Muscle layer of duodenum (tissue), 2 donors: Measurements from ENCODE around the gene KCNMB4.

Experiments
- H3K27ac ChIP-seq: one replicate; pipeline ENCODE4 v1.7.0; 2013; ENCODE audit warnings: mild to moderate bottlenecking, low read length
- H3K27me3 ChIP-seq: one replicate; pipeline ENCODE4 v1.7.0; 2013; ENCODE audit warnings: low read depth, mild to moderate bottlenecking, control low read depth, low read length
- H3K36me3 ChIP-seq, 2 donors: one replicate each; pipeline ENCODE4 v1.7.0; 2013; ENCODE audit warnings: low read length in 2 of 2, control low read depth in 1 of 2, mild to moderate bottlenecking in 1 of 2; ENCODE audit not compliant: insufficient read depth in 2 of 2, control insufficient read depth in 1 of 2
- H3K4me1 ChIP-seq, 2 donors: one replicate each; pipeline ENCODE4 v1.7.0; 2013; ENCODE audit warnings: low read length in 2 of 2, mild to moderate bottlenecking in 2 of 2, control low read depth in 1 of 2, moderate library complexity in 1 of 2; ENCODE audit not compliant: insufficient read depth in 2 of 2, control insufficient read depth in 1 of 2
- H3K4me3 ChIP-seq, 2 donors: one replicate each; pipeline ENCODE4 v1.7.0; 2013; ENCODE audit warnings: low read length in 2 of 2, low read depth in 1 of 2, mild to moderate bottlenecking in 1 of 2
- H3K9me3 ChIP-seq, 2 donors: one replicate each; pipeline ENCODE4 v1.7.0; 2013; ENCODE audit warnings: low read length in 2 of 2, control low read depth in 1 of 2, mild to moderate bottlenecking in 1 of 2; ENCODE audit not compliant: control insufficient read depth in 1 of 2
- donor health status: healthy.

The KCNMB4 gene

DNA sequence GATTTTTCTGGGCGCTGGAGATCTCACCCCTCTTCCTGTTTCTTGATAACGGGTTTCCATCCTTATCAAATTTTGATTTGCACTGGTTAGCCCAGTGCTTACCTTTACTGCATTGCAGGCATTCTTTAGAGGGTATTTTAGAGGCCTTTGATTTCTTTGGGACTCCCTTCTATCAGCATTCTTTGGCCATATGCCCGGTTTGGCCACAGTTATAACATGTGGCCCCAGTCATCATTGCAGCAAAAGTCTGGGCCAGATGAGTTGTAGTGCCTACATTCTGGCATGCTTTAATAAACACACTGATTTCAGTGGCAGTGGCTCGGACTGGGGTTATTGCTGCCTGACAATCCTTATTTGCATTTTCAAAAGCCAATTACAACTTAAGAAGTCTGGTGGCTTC lies 82.3 kb downstream of the KCNMB4 start:
- Histone ChIP-seq H3K27ac (no peak overlapping the region), H3K4me1 (no peaks in the 10 kb centered on the region), H3K36me3 (peaks cover 0 to 6% of the 10 kb centered on the region in 2 donors), H3K4me3 (no peak overlapping the region), H3K27me3 (no peaks in the 10 kb centered on the region), H3K9me3 (peaks cover 0 to 18% of the 10 kb centered on the region in 2 donors)

DNA sequence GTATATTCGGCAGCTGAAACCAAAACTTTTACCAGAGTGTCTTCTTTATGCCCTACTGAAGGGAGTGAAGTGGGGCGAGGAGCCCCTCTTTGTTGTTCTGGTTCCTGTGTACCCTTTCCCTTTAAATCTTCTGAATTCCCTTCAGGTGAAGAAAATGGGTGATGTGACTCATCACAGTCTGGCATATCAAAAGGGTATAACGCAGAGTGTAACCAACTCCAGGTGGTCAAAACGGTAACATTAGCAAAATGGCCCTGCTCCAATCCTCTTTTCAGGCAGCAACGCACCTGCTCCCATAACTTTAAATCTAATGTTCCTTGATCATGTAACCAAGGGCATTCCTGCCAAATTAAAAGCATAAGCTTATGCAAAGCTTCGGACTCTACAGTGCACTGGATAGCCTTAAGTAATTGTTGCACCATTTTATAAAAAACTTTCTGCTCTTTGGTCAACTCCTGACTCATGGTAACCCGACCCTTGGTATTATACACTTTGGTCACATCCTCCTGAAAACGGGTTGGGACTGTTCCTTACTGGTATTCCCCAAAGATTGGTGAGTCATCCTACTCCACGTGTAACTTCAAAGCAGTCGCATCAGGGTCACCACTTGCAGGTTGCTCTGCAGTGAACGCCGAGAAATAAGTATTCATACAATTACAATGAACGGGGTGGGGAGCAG lies 83.1 kb downstream of the KCNMB4 start:
- Histone ChIP-seq H3K27me3 (no peaks in the 10 kb centered on the region), H3K36me3 (peaks cover 0 to 6% of the 10 kb centered on the region in 2 donors)

DNA sequence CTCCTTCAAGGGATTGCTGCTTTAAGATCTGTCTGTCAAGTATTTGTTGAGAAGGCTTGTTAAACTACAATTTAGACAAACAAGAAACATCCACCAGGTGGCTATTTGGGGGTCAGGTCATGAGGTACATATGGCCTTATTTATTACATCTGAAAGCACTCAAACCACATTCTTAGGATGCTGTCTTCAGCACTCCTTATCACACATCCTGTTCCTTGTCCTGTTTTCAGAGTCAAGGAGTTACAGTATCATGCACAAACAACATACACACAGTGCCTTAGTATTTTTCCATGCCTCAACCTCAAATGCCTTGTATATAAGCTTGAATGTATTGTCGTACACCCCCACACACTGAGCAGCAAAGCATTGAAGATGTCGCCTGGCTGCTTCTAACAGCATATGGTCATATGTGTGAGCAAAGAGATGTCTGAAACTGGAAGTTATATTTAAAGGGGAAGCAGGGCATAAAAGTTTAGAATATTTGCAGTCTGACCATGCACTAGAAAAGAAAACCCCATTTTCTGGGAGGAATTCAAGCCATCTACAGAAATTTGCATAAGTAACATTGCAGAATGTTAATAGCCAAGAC lies 83.8 kb downstream of the KCNMB4 start:
- Histone ChIP-seq H3K27me3 (no peaks in the 10 kb centered on the region), H3K27ac (no peak overlapping the region), H3K36me3 (peaks cover 0 to 6% of the 10 kb centered on the region in 2 donors), H3K4me1 (no peaks in the 10 kb centered on the region), H3K4me3 (no peak overlapping the region), H3K9me3 (peaks cover 0 to 18% of the 10 kb centered on the region in 2 donors)

More for the DNA sequence above, 83.1 kb downstream of the KCNMB4 start:
- no peaks in the 10 kb centered on the region for H3K4me1 ChIP-seq
- H3K9me3 ChIP-seq: peaks cover 0 to 18% of the 10 kb centered on the region in 2 donors
- no peak overlapping the region for H3K27ac ChIP-seq
- H3K4me3 ChIP-seq: no peak overlapping the region

DNA sequence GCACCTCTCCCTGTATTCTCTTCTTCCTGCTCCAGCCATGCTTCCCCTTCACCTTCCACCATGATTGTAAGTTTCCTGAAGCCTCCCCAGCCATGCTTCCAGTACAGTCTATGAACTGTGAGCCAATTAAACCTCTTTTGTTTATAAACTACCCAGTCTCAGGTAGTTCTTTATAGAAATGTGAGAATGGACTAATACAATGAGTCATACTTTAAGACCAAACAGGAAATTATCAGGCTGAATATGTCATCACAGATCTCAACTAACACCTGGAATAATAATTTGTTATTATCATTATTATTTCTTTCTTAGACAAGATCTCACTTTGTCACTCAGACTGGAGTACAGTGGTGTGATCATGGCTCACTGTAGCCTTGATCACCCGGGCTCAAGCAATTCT lies 85.4 kb downstream of the KCNMB4 start:
- Histone ChIP-seq H3K27me3 (no peaks in the 10 kb centered on the region), H3K27ac (no peak overlapping the region), H3K9me3 (peaks cover 0 to 18% of the 10 kb centered on the region in 2 donors), H3K36me3 (peaks cover 0 to 6% of the 10 kb centered on the region in 2 donors), H3K4me1 (no peaks in the 10 kb centered on the region), H3K4me3 (no peak overlapping the region)

DNA sequence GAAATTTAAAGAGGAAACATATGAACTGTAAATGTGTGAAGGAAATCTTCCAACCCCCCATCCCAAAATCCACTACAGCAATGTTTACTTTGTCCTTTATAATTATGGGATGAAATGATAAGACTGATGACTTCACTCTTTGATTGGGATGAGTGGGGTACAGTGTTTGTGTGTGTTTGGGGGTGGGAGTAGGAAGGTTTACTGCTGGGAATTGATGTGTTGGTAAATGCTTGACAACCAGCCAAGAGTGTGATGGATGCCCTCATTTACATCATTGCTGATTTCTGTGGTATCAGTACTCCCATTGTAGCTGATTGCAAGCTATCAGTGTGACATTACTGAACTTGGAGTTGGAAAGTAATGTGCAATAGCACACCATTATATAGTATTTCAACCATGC lies 90.9 kb downstream of the KCNMB4 start:
- Histone ChIP-seq H3K36me3 (no peaks in the 10 kb centered on the region), H3K4me1 (no peaks in the 10 kb centered on the region)

DNA sequence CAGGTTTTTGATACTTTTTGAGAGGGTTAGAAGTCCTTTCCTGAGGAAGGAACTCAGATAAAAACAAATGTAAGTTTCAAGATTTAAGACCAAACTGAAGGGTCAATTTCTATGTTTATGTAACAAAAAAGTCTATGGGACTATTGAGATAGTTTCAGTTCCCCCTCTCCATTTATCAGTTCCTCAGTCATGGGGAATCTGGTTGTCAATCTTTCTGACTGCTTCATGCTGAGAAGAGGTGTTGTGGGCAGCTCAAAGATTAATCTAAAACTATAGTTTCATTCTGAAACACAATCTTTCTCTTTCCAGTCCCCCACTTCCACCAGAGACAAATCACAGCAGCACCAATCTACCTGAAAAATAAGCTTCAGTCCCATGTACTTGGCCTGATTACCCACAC lies 93.7 kb downstream of the KCNMB4 start:
- Histone ChIP-seq H3K9me3 (peaks cover 0 to 5% of the 10 kb centered on the region in 2 donors), H3K4me3 (no peak overlapping the region), H3K36me3 (no peaks in the 10 kb centered on the region), H3K27me3 (no peaks in the 10 kb centered on the region), H3K4me1 (no peaks in the 10 kb centered on the region), H3K27ac (no peak overlapping the region)

More for the DNA sequence above, 90.9 kb downstream of the KCNMB4 start:
- H3K9me3 ChIP-seq: no peaks in the 10 kb centered on the region
- H3K27me3 ChIP-seq: no peaks in the 10 kb centered on the region
- H3K27ac ChIP-seq: no peak overlapping the region
- no peak overlapping the region for H3K4me3 ChIP-seq

DNA sequence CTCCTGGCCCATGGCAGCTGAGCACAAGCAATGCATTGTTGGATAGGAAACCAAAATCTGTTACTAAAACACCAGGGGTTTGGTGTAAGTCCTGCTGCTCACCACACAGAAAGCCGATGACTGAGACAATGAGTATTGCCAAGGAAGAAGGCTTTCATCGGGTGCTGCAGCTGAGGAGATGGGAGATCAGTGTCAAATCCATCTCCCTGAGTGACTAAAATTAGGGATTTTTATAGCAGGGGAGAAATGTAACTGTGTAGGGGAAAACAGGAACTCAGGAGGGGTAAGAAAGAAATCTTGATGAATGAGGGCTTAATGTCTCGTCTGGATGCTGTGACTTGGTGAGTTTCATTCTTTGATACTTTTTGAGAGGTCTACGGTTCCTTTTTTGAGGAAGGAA lies 97.9 kb downstream of the KCNMB4 start:
- H3K27me3 ChIP-seq: no peaks in the 10 kb centered on the region
- H3K4me1 ChIP-seq: no peaks in the 10 kb centered on the region
- no peak overlapping the region for H3K27ac ChIP-seq
- H3K9me3 ChIP-seq: peaks cover 0 to 5% of the 10 kb centered on the region in 2 donors
- H3K36me3 ChIP-seq: no peaks in the 10 kb centered on the region
- no peak overlapping the region for H3K4me3 ChIP-seq

DNA sequence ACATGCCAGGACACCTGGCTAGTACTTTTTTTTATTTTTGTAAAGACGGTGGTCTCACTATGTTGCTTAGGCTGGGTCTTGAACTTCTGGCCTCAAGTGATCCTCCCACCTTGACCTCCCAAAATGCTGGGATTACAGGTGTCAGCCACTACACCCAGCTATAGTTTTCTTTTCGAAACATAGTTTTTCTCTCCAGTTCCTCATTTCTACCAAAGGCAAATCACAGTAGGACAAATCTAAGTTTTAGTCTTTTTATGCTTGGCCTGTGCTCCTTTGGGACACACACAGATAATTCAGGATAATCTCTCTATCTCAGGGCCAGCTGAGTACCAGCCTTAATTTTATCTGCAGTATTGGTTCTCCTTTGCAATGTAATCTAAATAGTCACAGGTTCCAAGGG lies 100.7 kb downstream of the KCNMB4 start:
- H3K36me3 ChIP-seq: no peaks in the 10 kb centered on the region
- H3K27me3 ChIP-seq: no peaks in the 10 kb centered on the region
- H3K4me1 ChIP-seq: no peaks in the 10 kb centered on the region
- peaks cover 0 to 5% of the 10 kb centered on the region in 2 donors for H3K9me3 ChIP-seq
- H3K4me3 ChIP-seq: no peak overlapping the region
- no peak overlapping the region for H3K27ac ChIP-seq

DNA sequence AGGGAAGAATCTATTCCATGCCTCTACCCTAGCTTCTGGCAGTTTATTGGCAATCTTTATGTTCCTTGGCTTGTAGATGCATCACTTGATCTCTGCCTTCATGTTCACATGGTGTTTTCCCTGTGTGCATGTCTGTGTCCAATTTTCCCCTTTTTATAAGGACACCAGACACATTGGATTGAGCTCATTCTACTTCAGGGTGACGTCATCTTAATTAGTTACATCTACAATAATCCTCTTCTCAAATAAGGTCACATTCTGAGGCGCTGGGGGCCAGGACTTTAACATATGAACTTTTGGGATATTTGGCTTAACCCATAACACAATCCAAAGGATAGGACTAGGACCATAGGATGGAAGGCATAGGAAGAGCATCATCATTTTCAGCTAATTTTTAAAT lies 101.4 kb downstream of the KCNMB4 start:
- no peaks in the 10 kb centered on the region for H3K36me3 ChIP-seq
- no peak overlapping the region for H3K4me3 ChIP-seq

DNA sequence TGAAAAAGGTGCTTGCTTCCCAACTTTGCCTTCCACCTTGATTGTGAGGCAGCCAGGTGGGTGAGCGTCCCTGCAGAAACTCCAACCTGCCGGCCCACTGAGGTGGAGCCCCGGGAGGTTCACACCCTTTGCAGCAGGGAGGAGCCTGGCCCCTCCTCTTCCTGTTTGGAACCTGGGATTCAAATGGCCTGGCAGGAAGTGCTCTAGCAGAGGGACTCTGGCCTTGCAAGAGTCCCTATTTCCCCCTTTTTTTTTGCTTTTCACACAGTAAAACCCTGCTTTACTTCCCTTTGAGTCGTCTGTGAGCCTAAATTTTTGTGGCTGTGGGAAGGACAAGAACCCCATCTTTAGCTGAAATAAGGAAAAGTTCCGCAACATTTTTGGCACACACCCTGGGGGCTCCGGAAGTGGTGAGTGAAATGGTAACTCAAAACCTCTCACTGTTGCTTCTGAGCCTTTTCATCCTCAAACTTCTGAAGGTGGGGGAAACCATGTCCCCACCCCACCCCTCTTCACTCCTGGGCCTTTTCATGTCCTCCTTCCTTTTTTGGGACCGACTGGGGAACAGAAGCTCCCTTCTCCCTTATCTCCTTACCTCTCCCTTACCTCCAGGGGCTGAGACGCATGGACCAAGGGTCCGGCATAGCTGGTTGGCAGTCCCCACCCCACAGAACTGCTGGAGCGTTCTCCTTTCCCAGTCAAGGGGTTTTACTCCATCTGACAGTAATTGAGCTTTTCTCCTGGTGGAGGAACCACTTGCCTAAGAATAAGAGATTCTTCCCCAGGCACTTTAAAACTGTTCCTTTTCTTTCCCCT lies 102.0 kb downstream of the KCNMB4 start:
- Histone ChIP-seq H3K27me3 (no peaks in the 10 kb centered on the region), H3K4me3 (no peak overlapping the region), H3K36me3 (no peaks in the 10 kb centered on the region)

More for the DNA sequence above, 101.4 kb downstream of the KCNMB4 start:
- Histone ChIP-seq H3K4me1 (no peaks in the 10 kb centered on the region), H3K27me3 (no peaks in the 10 kb centered on the region), H3K27ac (no peak overlapping the region), H3K9me3 (peaks cover 0 to 5% of the 10 kb centered on the region in 2 donors)

DNA sequence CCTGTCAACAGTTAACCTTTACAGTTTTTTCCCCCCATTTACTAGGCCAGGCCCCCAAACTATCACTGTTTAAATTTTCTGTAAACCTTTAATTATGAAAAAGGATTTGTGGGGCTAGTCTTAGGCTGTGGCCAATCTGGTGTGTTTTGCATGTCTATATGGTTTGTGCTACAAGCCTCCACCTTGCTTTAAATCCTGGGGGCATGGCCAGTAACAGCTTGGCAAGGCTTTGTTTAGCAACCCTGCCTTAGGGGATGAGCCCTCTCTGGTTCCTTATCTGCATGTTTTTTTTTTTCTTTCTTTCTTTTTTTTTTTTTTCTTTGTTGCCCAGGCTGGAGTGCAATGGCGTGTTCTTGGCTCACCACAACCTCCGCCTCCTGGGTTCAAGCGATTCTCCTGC lies 102.7 kb downstream of the KCNMB4 start:
- peaks cover 0 to 3% of the 10 kb centered on the region in 2 donors for H3K9me3 ChIP-seq
- H3K4me3 ChIP-seq: no peak overlapping the region
- H3K36me3 ChIP-seq: no peaks in the 10 kb centered on the region
- H3K4me1 ChIP-seq: no peaks in the 10 kb centered on the region
- no peak overlapping the region for H3K27ac ChIP-seq
- no peaks in the 10 kb centered on the region for H3K27me3 ChIP-seq

More for the DNA sequence above, 102.0 kb downstream of the KCNMB4 start:
- H3K27ac ChIP-seq: no peak overlapping the region
- peaks cover 0 to 5% of the 10 kb centered on the region in 2 donors for H3K9me3 ChIP-seq
- no peaks in the 10 kb centered on the region for H3K4me1 ChIP-seq
